ENCODE measurements around the gene SHC3. TPM values are rescaled to one million over a fixed set of nuclear protein-coding genes. Genes with fewer than 3 reads are reported as not detected.

Gene SHC3
- total and polyA plus RNA-seq, 8 donors = 0.15 to 1.7 (median 1.0) TPM

GRCh38 chr9:88968799-88969198 lies 209.8 kb downstream of the SHC3 start:
- H3K4me3 ChIP-seq = no peak overlapping the region
- DNase-seq = no peak
- H3K27me3 ChIP-seq = no peaks in the 10 kb centered on the region
- TF ChIP-seq POLR2A (IDR thresholded peaks at IDR 0.05) (no peak), EP300 (IDR thresholded peaks at IDR 0.05) (no peak), POLR2AphosphoS5 (IDR thresholded peaks at IDR 0.05) (no peak)
- intact Hi-C loops (cut with DNase I; ENCODE audit: low total_unique reads) = no loop called here
- no peaks in the 10 kb centered on the region for H3K4me1 ChIP-seq
- H3K9me3 ChIP-seq = peaks cover 0 to 8% (median 0%) of the 10 kb centered on the region in 4 donors
- H3K36me3 ChIP-seq = no peaks in the 10 kb centered on the region
- no peak overlapping the region for H3K27ac ChIP-seq
- 75 to 90% (median 85%) methylated on average over 1 to 4 of the region's 4 CpGs for WGBS, 5 donors

GRCh38 chr9:88966894-88967676 lies 211.5 kb downstream of the SHC3 start:
- H3K27ac ChIP-seq = no peak overlapping the region
- no peaks in the 10 kb centered on the region for H3K36me3 ChIP-seq
- H3K4me1 ChIP-seq = no peaks in the 10 kb centered on the region
- H3K9me3 ChIP-seq = no peaks in the 10 kb centered on the region
- no peak for DNase-seq
- no peaks in the 10 kb centered on the region for H3K27me3 ChIP-seq
- 81 to 88% (median 83%) methylated on average over 8 to 10 of the region's 10 CpGs for WGBS, 5 donors
- H3K4me3 ChIP-seq = no peak overlapping the region
- TF ChIP-seq POLR2A (IDR thresholded peaks at IDR 0.05) (no peak), EP300 (IDR thresholded peaks at IDR 0.05) (no peak), POLR2AphosphoS5 (IDR thresholded peaks at IDR 0.05) (no peak), CTCF (IDR thresholded peaks at IDR 0.05) (no peak)
- intact Hi-C loops (cut with DNase I; ENCODE audit: low total_unique reads) = no loop called here

- no peak for TF ChIP-seq POLR2AphosphoS5 (IDR thresholded peaks at IDR 0.05)
- no peak for TF ChIP-seq EP300 (IDR thresholded peaks at IDR 0.05)
- no peak for TF ChIP-seq POLR2A (IDR thresholded peaks at IDR 0.05)
- TF ChIP-seq CTCF (IDR thresholded peaks at IDR 0.05) = no peak
- whole genome bisulfite sequencing, 5 donors = 85 to 89% (median 88%) methylated on average over 8 of the region's 8 CpGs
- intact Hi-C loops (cut with DNase I; ENCODE audit: low total_unique reads) = no loop called here
- Histone ChIP-seq H3K4me3 (no peak overlapping the region), H3K27me3 (no peaks in the 10 kb centered on the region), H3K27ac (no peak overlapping the region), H3K9me3 (no peaks in the 10 kb centered on the region), H3K36me3 (no peaks in the 10 kb centered on the region), H3K4me1 (no peaks in the 10 kb centered on the region)
- DNase-seq = no peak
These were observed 213.1 kb downstream of the SHC3 start for GRCh38 chr9:88965473-88965872.

- WGBS, 5 donors = 74 to 89% (median 84%) methylated on average over 3 of the region's 3 CpGs
- H3K36me3 ChIP-seq = no peaks in the 10 kb centered on the region
- no peaks in the 10 kb centered on the region for H3K4me1 ChIP-seq
- H3K27ac ChIP-seq = no peak overlapping the region
- TF ChIP-seq CTCF (IDR thresholded peaks at IDR 0.05) = no peak
- TF ChIP-seq POLR2A (IDR thresholded peaks at IDR 0.05) = no peak
- no peak for TF ChIP-seq EP300 (IDR thresholded peaks at IDR 0.05)
- no peak for TF ChIP-seq POLR2AphosphoS5 (IDR thresholded peaks at IDR 0.05)
- no peaks in the 10 kb centered on the region for H3K9me3 ChIP-seq
- no peaks in the 10 kb centered on the region for H3K27me3 ChIP-seq
- intact Hi-C loops (cut with DNase I; ENCODE audit: low total_unique reads) = no loop called here
- H3K4me3 ChIP-seq = no peak overlapping the region
- no peak for DNase-seq
These were observed 218.0 kb downstream of the SHC3 start for GRCh38 chr9:88960632-88961031.

All from stomach (tissue), 9 donors.